ENCODE results near the gene ASGR1. TPM values are rescaled to one million over a fixed set of nuclear protein-coding genes. Genes with fewer than 3 reads are reported as not detected.
A peak's percentile ranks its signal among the peaks of the same experiment; 100 is the strongest.

ASGR1 gene
- total RNA-seq, 1 experiment from 2014 or later: 0.95 TPM

DNA sequence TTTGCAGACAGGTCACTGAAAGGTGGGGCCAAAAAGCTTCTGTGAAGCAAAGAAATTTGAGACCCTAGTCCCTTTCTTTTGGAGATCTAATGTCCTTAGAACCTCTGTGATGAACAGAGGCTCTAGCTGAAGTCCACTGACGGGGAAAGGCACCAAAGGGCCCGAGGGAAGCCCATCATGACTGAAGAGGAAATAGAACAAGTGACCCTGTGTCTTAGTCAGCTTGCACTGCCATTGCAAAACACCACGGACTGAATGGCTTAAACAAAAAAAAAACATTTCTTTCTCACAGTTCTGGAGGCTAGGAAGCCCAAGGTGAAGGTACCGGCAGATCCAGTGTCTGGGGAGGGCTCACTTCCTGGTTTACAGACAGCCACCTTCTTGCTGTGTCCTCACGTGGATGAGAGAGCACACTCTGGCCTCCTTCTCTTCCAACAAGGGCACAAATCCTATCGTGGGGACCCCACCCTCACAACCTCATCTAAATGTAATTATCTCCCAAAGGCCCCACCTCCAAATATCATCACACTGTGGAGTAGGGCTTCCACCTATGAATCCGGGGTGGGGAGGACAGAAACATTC is 40.3 kb downstream of the ASGR1 start:
- no peak for TF ChIP-seq EZH2 (IDR thresholded peaks at IDR 0.05; ENCODE audit: low read length, unreplicated experiment)
- TF ChIP-seq, protein P1, sequence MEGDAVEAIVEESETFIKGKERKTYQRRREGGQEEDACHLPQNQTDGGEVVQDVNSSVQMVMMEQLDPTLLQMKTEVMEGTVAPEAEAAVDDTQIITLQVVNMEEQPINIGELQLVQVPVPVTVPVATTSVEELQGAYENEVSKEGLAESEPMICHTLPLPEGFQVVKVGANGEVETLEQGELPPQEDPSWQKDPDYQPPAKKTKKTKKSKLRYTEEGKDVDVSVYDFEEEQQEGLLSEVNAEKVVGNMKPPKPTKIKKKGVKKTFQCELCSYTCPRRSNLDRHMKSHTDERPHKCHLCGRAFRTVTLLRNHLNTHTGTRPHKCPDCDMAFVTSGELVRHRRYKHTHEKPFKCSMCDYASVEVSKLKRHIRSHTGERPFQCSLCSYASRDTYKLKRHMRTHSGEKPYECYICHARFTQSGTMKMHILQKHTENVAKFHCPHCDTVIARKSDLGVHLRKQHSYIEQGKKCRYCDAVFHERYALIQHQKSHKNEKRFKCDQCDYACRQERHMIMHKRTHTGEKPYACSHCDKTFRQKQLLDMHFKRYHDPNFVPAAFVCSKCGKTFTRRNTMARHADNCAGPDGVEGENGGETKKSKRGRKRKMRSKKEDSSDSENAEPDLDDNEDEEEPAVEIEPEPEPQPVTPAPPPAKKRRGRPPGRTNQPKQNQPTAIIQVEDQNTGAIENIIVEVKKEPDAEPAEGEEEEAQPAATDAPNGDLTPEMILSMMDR (conservative IDR thresholded peaks at IDR 0.05; ENCODE audit: low read depth, low read length): no peak
- TF ChIP-seq EZH2phosphoT487 (IDR thresholded peaks at IDR 0.05; ENCODE audit: borderline replicate concordance, low read length): no peak
- no peak overlapping the region for H3K9ac ChIP-seq (ENCODE audit: low read length)
- H3K27ac ChIP-seq (ENCODE audit: low read length): no peak overlapping the region
- CTCF ChIA-PET: interaction anchor here (0.5 kb wide), 1 partner anchor 26 kb away, joined by 3 read pairs; no protein-coding TSS in a partner anchor
- H3K4me3 ChIP-seq (ENCODE audit: low read length): no peak overlapping the region
- H3K9me3 ChIP-seq (ENCODE audit: low read length): no peaks in the 10 kb centered on the region
- BruUV-seq (replicated peaks): no TSS peak
- no peaks in the 10 kb centered on the region for H4K20me1 ChIP-seq (ENCODE audit: low read length)
- ATAC-seq (no peak), DNase-seq (peak; percentile 8)
- no peaks in the 10 kb centered on the region for H3K9me2 ChIP-seq (replicated peaks; ENCODE audit: low read length)
- no peaks in the 10 kb centered on the region for H3F3A ChIP-seq (ENCODE audit: low read length, unreplicated experiment)
- POLR2A ChIA-PET (ENCODE audit: unreplicated experiment): no interaction called here
- intact Hi-C loops (cut with micrococcal nuclease): no loop called here
- no peak overlapping the region for H3K4me2 ChIP-seq (ENCODE audit: low read length)
- H3K36me3 ChIP-seq (ENCODE audit: low read depth, low read length): no peaks in the 10 kb centered on the region
- H3K79me2 ChIP-seq (ENCODE audit: low read length): no peaks in the 10 kb centered on the region
- peak overlapping the region; percentile 45; the same call in 1 of the 2 replicates for H2AFZ ChIP-seq (ENCODE audit: low read length)
- peaks cover 21% of the 10 kb centered on the region for H3K4me1 ChIP-seq (ENCODE audit: insufficient read depth, low read length)
- H3K27me3 ChIP-seq (ENCODE audit: low read length): no peaks in the 10 kb centered on the region

DNA sequence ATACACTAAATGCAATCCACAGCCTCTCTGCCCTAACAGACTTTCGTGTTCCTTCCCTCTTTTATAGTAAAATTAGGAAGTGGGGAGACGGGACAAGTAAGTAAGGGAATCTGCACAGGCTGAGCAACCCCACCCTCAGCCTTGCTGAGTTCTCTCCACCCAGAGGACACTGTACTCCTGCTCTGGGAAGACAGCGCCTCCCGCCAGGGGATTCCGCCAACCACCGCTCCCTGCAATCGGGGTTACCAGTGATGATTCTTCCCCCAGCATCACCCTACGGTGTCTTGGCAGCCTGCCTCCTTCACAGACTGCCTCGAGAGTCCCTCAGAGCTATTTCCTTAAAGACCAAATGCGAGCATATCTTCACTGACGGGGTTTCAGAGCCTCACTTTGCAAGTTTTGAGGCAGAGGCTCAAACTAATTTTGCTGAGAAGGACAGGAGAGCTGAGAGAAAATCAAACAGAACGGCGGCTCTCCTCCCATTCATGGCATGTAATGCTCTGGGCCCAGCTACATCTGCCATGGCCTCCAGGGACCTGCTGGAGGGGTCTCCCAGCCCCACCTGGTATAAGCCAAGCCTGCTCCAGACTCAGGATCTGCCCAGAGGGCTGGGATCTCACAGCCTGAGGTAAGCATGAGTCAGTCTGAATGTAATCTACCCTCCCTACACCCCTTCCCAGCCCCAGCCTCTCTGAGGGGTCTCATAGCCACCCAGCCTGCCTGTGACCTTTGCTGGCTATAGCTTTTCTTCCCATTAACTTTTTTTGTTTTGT is 41.8 kb downstream of the ASGR1 start:
- BruUV-seq (replicated peaks): no TSS peak
- no peak overlapping the region for H3K9ac ChIP-seq (ENCODE audit: low read length)
- no peaks in the 10 kb centered on the region for H4K20me1 ChIP-seq (ENCODE audit: low read length)
- CTCF ChIA-PET: interaction anchor here (1.3 kb wide), 1 partner anchor 91 kb away, joined by 3 read pairs; no protein-coding TSS in a partner anchor
- no peak for TF ChIP-seq EZH2 (IDR thresholded peaks at IDR 0.05; ENCODE audit: low read length, unreplicated experiment)
- no peak overlapping the region for H3K27ac ChIP-seq (ENCODE audit: low read length)
- no peaks in the 10 kb centered on the region for H3K9me3 ChIP-seq (ENCODE audit: low read length)
- no peaks in the 10 kb centered on the region for H3K27me3 ChIP-seq (ENCODE audit: low read length)
- H3K9me2 ChIP-seq (replicated peaks; ENCODE audit: low read length): no peaks in the 10 kb centered on the region
- no peaks in the 10 kb centered on the region for H3F3A ChIP-seq (ENCODE audit: low read length, unreplicated experiment)
- H2AFZ ChIP-seq (ENCODE audit: low read length): peak overlapping the region; percentile 46
- ATAC-seq: no peak; the same call in 1 of the 2 replicates
- no peak overlapping the region; the same call in 1 of the 2 replicates for H3K4me2 ChIP-seq (ENCODE audit: low read length)
- peaks cover 21% of the 10 kb centered on the region for H3K4me1 ChIP-seq (ENCODE audit: insufficient read depth, low read length)
- no peak overlapping the region for H3K4me3 ChIP-seq (ENCODE audit: low read length)
- DNase-seq: peak; percentile 12
- intact Hi-C loops (cut with micrococcal nuclease): no loop called here
- no peaks in the 10 kb centered on the region for H3K79me2 ChIP-seq (ENCODE audit: low read length)
- no peaks in the 10 kb centered on the region for H3K36me3 ChIP-seq (ENCODE audit: low read depth, low read length)
- POLR2A ChIA-PET (ENCODE audit: unreplicated experiment): no interaction called here

DNA sequence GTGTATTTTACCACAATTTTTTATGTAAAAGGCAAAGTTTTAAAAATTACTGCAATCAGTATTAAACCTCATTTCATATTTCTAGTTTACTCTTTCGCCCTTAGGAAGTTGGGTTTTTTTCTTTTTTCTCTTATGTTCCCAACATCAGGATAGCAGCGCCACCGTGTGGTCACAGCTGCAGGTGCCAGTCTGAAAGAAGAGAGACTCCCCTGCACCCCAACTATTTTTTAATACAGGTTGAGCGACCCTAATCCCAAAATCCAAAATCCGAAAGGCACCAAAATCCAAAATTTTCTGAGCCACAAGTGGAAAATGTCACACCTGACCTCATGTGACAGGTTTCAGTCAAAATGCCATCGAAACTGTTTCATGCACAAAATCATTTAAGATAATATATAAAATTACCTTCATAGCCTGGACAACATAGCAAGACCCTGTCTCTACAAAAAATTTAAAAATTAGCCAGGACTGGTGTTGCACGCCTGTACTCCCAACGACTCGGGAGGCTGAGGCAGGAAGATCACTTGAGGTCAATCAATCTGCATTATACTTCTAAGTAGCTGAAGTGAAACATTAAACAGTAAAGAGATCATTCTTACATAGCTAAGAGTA is 42.8 kb downstream of the ASGR1 start:
- no TSS peak for BruUV-seq (replicated peaks)
- Histone ChIP-seq H3K4me3 (ENCODE audit: low read length) (peak overlapping the region; percentile 61), H3K36me3 (ENCODE audit: low read depth, low read length) (no peaks in the 10 kb centered on the region), H3K4me1 (ENCODE audit: insufficient read depth, low read length) (peaks cover 12% of the 10 kb centered on the region; the same call in 1 of the 2 replicates), H3K9me2 (replicated peaks; ENCODE audit: low read length) (no peaks in the 10 kb centered on the region), H3K27ac (ENCODE audit: low read length) (no peak overlapping the region), H3K9ac (ENCODE audit: low read length) (peak overlapping the region; percentile 60), H3K27me3 (ENCODE audit: low read length) (no peaks in the 10 kb centered on the region), H3K9me3 (ENCODE audit: low read length) (no peaks in the 10 kb centered on the region), H3K79me2 (ENCODE audit: low read length) (no peaks in the 10 kb centered on the region), H3K4me2 (ENCODE audit: low read length) (peak overlapping the region; percentile 81), H4K20me1 (ENCODE audit: low read length) (no peaks in the 10 kb centered on the region), H2AFZ (ENCODE audit: low read length) (peak overlapping the region; percentile 72), H3F3A (ENCODE audit: low read length, unreplicated experiment) (no peaks in the 10 kb centered on the region)
- ChIA-PET POLR2A (ENCODE audit: unreplicated experiment) (no interaction called here), CTCF (interaction anchor here (1.3 kb wide), 1 partner anchor 90 kb away, joined by 3 read pairs; no protein-coding TSS in a partner anchor)
- intact Hi-C loops (cut with micrococcal nuclease): loop anchor here (1.0 kb wide), 2 partner anchors 84 to 90 kb away; no protein-coding TSS in a partner anchor
- ATAC-seq: peak; percentile 48; the same call in 1 of the 2 replicates
- peak; percentile 76 for DNase-seq
- TF ChIP-seq, protein P1 (conservative IDR thresholded peaks at IDR 0.05; ENCODE audit: low read depth, low read length): peak; percentile 90
- TF ChIP-seq EZH2 (IDR thresholded peaks at IDR 0.05; ENCODE audit: low read length, unreplicated experiment): no peak
